Cardiac muscle cell (in vitro differentiated cells and primary cell): ENCODE data around the gene MARS1. TPM values are rescaled to one million over a fixed set of nuclear protein-coding genes. Genes with fewer than 3 reads are reported as not detected.

ENCODE experiments used
- DNase-seq, 2 donors: peaks; one replicate each; pipeline versions ENCODE4 v3.0.0 to v3.0.0-alpha.2; 2010 to 2017; ENCODE audit warnings: low read depth in 1 of 2, low spot score in 1 of 2
- H3K27ac ChIP-seq: fragments of 200-600 bp; sonication (generic); 2 replicates; pipeline ENCODE4 v1.5.1; 2016
- H3K27me3 ChIP-seq: fragments of 200-600 bp; sonication (generic); 2 replicates; pipeline ENCODE4 v1.6.0; 2016; ENCODE audit warnings: control low read depth
- H3K36me3 ChIP-seq: fragments of 200-600 bp; sonication (generic); 2 replicates; pipeline ENCODE4 v1.5.1; 2016; ENCODE audit warnings: control low read depth
- H3K4me1 ChIP-seq: fragments of 200-600 bp; sonication (generic); 2 replicates; pipeline ENCODE4 v1.8.1; 2017; ENCODE audit warnings: low read depth, mild to moderate bottlenecking, mixed run types
- H3K4me3 ChIP-seq: fragments of 200-600 bp; sonication (generic); 2 replicates; pipeline ENCODE4 v1.5.1; 2016; ENCODE audit warnings: mild to moderate bottlenecking
- H3K9me3 ChIP-seq: fragments of 200-600 bp; sonication (generic); 2 replicates; pipeline ENCODE4 v1.5.1; 2017; ENCODE audit warnings: low read depth, mild to moderate bottlenecking, control low read depth
- CTCF ChIP-seq: IDR thresholded peaks from 2 replicates; pipeline ENCODE4 v1.5.1; 2012; ENCODE audit warnings: low read depth, mild to moderate bottlenecking, low read length
- polyA plus RNA-seq: library from polyadenylated mRNA; unstranded; fragments of >200 nt; fragmentation: Nextera tagmentation; extraction: Ambion mirVana; gene quantifications from 2 replicates; pipeline ENCODE4 v1.2.1, GENCODE V29; 2016
- total RNA-seq: library from RNA; depleted of rRNA; stranded (reverse); fragments of >200 nt; gene quantifications from 2 replicates; pipeline ENCODE4 v1.2.3, GENCODE V29; 2016

Gene MARS1
- total and polyA plus RNA-seq, 2 experiments from 2014 or later = 76.7 to 190 TPM

DNA sequence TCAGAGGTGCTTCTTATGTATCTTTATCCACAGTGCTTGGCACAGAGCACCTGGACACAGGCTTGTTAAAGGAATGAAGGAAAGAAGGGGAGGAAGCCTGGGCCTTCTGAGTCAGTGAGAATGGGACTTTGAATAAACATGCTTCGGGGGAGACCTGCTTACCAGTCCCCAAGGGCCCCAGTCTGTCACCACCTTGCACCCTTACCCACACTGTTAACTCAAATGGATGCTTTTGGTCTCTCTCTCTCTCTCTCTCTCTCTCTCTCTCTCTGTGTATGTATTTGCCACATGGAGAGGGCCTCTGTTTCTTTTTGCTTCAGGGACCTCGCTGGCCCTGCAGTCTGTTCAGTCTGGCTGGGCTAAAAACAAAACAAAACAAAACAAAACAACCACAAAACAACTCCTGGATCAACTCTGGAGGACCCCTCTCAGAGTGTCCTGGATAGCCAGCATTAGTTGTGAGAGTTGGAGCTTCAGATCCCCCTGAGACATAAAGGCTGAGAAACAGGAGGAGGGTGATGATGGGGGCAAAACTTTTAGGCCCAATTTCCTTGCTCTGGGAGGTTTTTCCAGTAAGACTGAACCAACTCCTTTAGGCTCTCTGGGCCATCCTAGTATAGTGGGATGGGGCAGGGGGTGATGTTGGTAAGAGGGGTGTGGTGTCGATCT, 63.9 kb downstream of the MARS1 start:
- Histone ChIP-seq H3K36me3 (no peaks in the 10 kb centered on the region), H3K4me1 (peaks cover 6% of the 10 kb centered on the region), H3K4me3 (no peak overlapping the region), H3K9me3 (no peaks in the 10 kb centered on the region), H3K27me3 (peaks cover 50% of the 10 kb centered on the region), H3K27ac (no peak overlapping the region)
- no peak for TF ChIP-seq CTCF
- no peak for DNase-seq

- H3K27ac ChIP-seq = no peak overlapping the region
- no peak overlapping the region for H3K4me3 ChIP-seq
- H3K36me3 ChIP-seq = no peaks in the 10 kb centered on the region
- no peaks in the 10 kb centered on the region for H3K9me3 ChIP-seq
- H3K27me3 ChIP-seq = peaks cover 50% of the 10 kb centered on the region
- peaks cover 6% of the 10 kb centered on the region for H3K4me1 ChIP-seq
- DNase-seq = no peak
- TF ChIP-seq CTCF = no peak
These were observed 64.4 kb downstream of the MARS1 start for GRCh38 chr12:57552306-57552651.

DNA sequence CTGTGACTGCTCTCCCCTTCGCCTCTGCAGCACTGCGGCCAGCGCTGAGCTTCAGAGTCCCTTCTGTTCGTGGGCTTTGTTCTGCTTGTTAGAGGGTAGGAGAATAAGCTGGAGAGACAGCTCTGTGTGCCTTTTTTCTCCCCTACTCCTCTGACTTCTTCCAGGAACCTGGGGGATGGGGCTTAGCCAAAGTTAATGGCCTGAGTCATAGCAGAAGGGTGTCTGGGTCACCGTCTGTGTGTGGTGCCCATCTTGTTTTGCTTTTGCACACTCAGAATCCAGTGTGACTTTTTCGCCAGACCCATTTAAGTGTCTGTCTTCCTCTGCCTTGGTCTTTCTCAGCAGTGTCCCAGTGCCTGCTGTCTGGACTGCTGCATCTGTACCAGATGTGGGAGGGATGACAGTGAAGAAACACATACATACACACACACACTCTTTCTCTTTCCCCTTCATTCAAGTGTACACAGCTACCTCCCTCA, 65.0 kb downstream of the MARS1 start:
- no peak for TF ChIP-seq CTCF
- Histone ChIP-seq H3K9me3 (no peaks in the 10 kb centered on the region), H3K4me1 (peaks cover 6% of the 10 kb centered on the region), H3K27me3 (peaks cover 49% of the 10 kb centered on the region), H3K27ac (no peak overlapping the region), H3K36me3 (no peaks in the 10 kb centered on the region), H3K4me3 (no peak overlapping the region)
- DNase-seq = peak; percentile 16 to 19

- peaks cover 42% of the 10 kb centered on the region for H3K27me3 ChIP-seq
- H3K4me3 ChIP-seq = no peak overlapping the region
- peak in 1 of 2 donors; percentile 6 for DNase-seq
- H3K9me3 ChIP-seq = no peaks in the 10 kb centered on the region
- H3K36me3 ChIP-seq = no peaks in the 10 kb centered on the region
- no peak for TF ChIP-seq CTCF
- no peak overlapping the region for H3K27ac ChIP-seq
- H3K4me1 ChIP-seq = peaks cover 6% of the 10 kb centered on the region
These were observed 65.7 kb downstream of the MARS1 start for GRCh38 chr12:57553343-57554202.

DNA sequence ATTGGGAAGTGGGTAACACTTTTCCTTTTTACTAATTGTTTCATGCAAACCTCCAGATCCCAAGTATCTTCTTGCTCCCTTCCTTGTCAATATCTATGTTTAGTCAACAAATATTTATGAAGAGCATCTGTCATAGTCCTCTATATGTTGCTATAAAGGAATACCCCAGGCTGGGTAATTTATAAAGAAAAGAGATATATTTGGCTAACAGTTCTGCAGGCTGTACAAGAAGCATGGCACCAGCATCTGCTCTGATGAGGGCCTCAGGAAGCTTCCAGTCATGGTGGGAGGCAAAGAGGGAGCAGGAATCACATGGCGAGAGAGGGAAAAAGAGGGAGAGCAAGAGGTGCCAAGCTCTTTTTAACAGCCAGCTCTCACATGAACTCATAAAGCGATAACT, 66.6 kb downstream of the MARS1 start:
- Histone ChIP-seq H3K4me1 (peaks cover 6% of the 10 kb centered on the region), H3K36me3 (no peaks in the 10 kb centered on the region), H3K27me3 (peaks cover 33% of the 10 kb centered on the region), H3K9me3 (no peaks in the 10 kb centered on the region), H3K27ac (no peak overlapping the region), H3K4me3 (no peak overlapping the region)
- TF ChIP-seq CTCF = no peak
- DNase-seq = no peak
